OCI-LY3 (cell line): Measurements from ENCODE around the gene AKR1B15.

Source experiments
- EZH2phosphoT487 ChIP-seq: fragments of 200-600 bp; shearing (Covaris generic); IDR thresholded peaks from 2 replicates; pipeline ENCODE4 v1.6.1; 2018; ENCODE audit warnings: antibody characterized with exemption, mixed run types, low read depth
- TF ChIP-seq, protein P1 (sequence below): fragments of 200-600, 300-600 bp; sonication (generic); IDR thresholded peaks from 2 replicates; pipeline ENCODE4 v1.5.1; 2014; ENCODE audit warnings: antibody characterized with exemption, low read length, low read depth

- TF ChIP-seq, protein P1, sequence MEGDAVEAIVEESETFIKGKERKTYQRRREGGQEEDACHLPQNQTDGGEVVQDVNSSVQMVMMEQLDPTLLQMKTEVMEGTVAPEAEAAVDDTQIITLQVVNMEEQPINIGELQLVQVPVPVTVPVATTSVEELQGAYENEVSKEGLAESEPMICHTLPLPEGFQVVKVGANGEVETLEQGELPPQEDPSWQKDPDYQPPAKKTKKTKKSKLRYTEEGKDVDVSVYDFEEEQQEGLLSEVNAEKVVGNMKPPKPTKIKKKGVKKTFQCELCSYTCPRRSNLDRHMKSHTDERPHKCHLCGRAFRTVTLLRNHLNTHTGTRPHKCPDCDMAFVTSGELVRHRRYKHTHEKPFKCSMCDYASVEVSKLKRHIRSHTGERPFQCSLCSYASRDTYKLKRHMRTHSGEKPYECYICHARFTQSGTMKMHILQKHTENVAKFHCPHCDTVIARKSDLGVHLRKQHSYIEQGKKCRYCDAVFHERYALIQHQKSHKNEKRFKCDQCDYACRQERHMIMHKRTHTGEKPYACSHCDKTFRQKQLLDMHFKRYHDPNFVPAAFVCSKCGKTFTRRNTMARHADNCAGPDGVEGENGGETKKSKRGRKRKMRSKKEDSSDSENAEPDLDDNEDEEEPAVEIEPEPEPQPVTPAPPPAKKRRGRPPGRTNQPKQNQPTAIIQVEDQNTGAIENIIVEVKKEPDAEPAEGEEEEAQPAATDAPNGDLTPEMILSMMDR = no peak
- no peak for TF ChIP-seq EZH2phosphoT487
Measured at GRCh38 chr7:134574322-134574721, 25.4 kb downstream of the AKR1B15 start.
